ENCODE measurements around the gene STAU1. TPM values are rescaled to one million over a fixed set of nuclear protein-coding genes. Genes with fewer than 3 reads are reported as not detected.
A peak's percentile ranks its signal among the peaks of the same experiment; 100 is the strongest.

Gene STAU1
- total RNA-seq, 1 donor from 2014 or later: 115 TPM

DNA sequence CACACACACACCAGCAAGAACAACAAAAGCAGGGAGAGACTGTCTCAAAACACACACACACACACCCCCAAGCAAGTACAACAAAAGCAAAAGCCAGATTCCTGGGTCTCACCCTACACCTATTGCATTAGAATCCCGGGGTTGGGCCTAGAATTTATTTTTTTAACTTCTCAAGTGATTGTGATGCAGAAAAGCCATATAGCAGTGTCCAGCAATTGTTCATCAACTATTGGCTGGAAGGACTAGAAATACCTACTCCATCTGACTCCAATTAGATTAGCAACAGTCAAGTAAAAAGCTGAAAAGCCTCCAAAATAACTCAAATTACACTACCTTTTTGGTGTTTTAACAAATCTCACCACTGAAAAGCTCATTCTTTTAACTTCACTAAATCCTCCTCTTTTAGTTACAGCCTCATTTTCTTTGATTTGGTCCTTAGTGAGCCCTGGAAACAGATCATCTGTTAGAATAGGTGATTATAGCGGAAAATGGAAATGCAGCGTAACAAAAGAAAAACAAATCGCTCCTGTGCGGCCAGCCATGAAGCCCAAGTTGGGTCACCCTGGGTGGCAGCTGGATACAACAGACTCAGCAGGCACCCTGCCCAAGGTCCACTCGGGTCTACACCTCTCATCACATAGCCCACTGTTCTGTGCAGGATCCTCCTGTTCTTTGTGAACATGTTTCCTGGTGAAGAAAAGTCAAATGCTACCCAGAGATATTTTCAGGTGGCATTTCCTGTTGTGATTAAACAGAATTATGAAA, 38.7 kb downstream of the STAU1 start:
- DNase-seq (ENCODE audit: low spot score): no peak
- peak overlapping the region; percentile 50 for H3K27ac Mint-ChIP-seq (ENCODE audit: unreplicated experiment)
- no peaks in the 10 kb centered on the region for H3K9me3 Mint-ChIP-seq (ENCODE audit: unreplicated experiment)
- TF ChIP-seq, protein P1, sequence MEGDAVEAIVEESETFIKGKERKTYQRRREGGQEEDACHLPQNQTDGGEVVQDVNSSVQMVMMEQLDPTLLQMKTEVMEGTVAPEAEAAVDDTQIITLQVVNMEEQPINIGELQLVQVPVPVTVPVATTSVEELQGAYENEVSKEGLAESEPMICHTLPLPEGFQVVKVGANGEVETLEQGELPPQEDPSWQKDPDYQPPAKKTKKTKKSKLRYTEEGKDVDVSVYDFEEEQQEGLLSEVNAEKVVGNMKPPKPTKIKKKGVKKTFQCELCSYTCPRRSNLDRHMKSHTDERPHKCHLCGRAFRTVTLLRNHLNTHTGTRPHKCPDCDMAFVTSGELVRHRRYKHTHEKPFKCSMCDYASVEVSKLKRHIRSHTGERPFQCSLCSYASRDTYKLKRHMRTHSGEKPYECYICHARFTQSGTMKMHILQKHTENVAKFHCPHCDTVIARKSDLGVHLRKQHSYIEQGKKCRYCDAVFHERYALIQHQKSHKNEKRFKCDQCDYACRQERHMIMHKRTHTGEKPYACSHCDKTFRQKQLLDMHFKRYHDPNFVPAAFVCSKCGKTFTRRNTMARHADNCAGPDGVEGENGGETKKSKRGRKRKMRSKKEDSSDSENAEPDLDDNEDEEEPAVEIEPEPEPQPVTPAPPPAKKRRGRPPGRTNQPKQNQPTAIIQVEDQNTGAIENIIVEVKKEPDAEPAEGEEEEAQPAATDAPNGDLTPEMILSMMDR (IDR thresholded peaks at IDR 0.05; ENCODE audit: unreplicated experiment): no peak
- H3K36me3 Mint-ChIP-seq (ENCODE audit: low read depth, unreplicated experiment): peaks cover 24% of the 10 kb centered on the region
- H3K4me3 Mint-ChIP-seq (ENCODE audit: unreplicated experiment): peak overlapping the region; percentile 56
- peaks cover 2% of the 10 kb centered on the region for H3K27me3 Mint-ChIP-seq (ENCODE audit: unreplicated experiment)
- no peaks in the 10 kb centered on the region for H3K4me1 Mint-ChIP-seq (ENCODE audit: unreplicated experiment)

DNA sequence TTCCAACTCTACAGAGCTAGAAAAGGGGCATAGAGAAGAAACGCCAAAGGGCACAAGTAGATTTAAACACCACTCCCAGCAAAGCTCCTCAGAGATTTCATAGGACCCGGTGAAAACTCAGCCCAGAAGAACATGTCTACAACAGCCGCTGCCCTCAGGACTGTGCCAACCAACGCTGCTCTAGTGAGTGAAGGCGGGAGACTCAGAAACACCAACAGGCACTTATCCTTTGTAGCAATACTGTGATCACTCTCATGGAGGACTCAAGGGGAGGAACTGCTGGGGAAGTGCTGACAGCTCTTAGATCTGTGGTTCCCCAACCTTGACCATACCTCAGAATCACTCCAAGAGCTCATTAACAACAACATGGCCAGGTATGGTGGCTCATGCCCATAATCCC, 39.5 kb downstream of the STAU1 start:
- DNase-seq (ENCODE audit: low spot score): no peak
- H3K27me3 Mint-ChIP-seq (ENCODE audit: unreplicated experiment): peaks cover 2% of the 10 kb centered on the region
- H3K4me1 Mint-ChIP-seq (ENCODE audit: unreplicated experiment): no peaks in the 10 kb centered on the region
- H3K27ac Mint-ChIP-seq (ENCODE audit: unreplicated experiment): no peak overlapping the region
- no peaks in the 10 kb centered on the region for H3K9me3 Mint-ChIP-seq (ENCODE audit: unreplicated experiment)
- H3K4me3 Mint-ChIP-seq (ENCODE audit: unreplicated experiment): no peak overlapping the region
- H3K36me3 Mint-ChIP-seq (ENCODE audit: low read depth, unreplicated experiment): peaks cover 32% of the 10 kb centered on the region
- TF ChIP-seq, protein P1 (IDR thresholded peaks at IDR 0.05; ENCODE audit: unreplicated experiment): no peak

DNA sequence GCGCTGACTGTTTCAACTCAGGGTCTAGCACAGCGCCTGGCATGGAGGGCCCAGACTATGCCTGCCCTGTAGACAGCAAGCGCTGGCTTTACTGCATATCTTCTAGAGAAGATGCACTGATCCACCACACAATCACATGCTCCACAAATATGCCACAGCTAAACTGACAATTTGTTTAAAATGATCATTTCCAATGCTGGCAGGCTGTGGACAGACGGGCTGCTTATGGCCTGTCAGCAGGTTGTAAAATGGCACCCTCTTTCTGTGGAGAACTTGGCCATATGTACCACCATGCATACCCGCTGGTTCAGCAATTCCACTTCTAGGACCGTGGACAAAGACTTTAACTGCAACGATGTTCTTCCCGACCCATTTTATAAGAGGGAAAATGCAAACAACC, 40.8 kb downstream of the STAU1 start:
- Mint-ChIP-seq H3K27me3 (ENCODE audit: unreplicated experiment) (peaks cover 2% of the 10 kb centered on the region), H3K9me3 (ENCODE audit: unreplicated experiment) (no peaks in the 10 kb centered on the region), H3K4me1 (ENCODE audit: unreplicated experiment) (no peaks in the 10 kb centered on the region), H3K36me3 (ENCODE audit: low read depth, unreplicated experiment) (peaks cover 40% of the 10 kb centered on the region), H3K4me3 (ENCODE audit: unreplicated experiment) (peak overlapping the region; percentile 33), H3K27ac (ENCODE audit: unreplicated experiment) (no peak overlapping the region)
- TF ChIP-seq, protein P1 (IDR thresholded peaks at IDR 0.05; ENCODE audit: unreplicated experiment): no peak
- DNase-seq (ENCODE audit: low spot score): no peak

DNA sequence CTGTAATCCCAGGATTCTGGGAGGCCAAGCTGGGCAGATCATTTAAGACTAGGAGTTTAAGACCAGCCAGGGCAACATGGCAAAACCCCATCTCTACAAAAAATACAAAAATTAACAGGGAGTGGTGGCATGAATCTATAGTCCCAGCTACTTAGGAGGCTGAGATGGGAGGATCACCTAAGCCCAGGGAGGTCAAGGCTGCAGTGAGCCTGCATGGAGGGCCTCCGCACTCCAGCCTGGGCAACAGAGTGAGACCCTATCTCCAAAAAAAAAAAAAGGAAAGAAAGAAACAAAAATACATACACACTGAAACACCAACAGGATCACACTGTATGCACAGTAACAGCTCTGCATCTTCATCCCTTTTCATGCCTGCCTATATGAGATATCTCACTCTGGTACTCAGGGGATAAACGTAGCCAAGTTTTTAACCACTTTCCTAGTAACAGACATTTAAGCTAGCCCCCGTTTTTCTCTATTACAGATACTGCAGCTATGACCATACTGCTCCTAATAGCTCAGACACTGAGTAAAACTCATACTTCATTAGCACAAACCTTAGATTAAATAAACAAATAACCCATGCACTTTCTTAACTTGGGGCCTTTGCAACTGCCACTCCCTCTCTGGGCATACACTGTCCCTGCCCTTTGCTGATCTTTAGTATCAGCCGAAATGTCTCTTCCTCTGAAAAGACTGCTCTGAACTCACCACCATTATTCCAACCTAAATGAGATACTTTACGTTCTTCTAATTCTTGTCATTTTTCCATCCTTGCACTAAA, 41.5 kb downstream of the STAU1 start:
- H3K36me3 Mint-ChIP-seq (ENCODE audit: low read depth, unreplicated experiment): peaks cover 40% of the 10 kb centered on the region
- TF ChIP-seq, protein P1 (IDR thresholded peaks at IDR 0.05; ENCODE audit: unreplicated experiment): no peak
- no peaks in the 10 kb centered on the region for H3K9me3 Mint-ChIP-seq (ENCODE audit: unreplicated experiment)
- no peak overlapping the region for H3K27ac Mint-ChIP-seq (ENCODE audit: unreplicated experiment)
- peak overlapping the region; percentile 33 for H3K4me3 Mint-ChIP-seq (ENCODE audit: unreplicated experiment)
- DNase-seq (ENCODE audit: low spot score): no peak
- H3K27me3 Mint-ChIP-seq (ENCODE audit: unreplicated experiment): peaks cover 2% of the 10 kb centered on the region
- no peaks in the 10 kb centered on the region for H3K4me1 Mint-ChIP-seq (ENCODE audit: unreplicated experiment)

DNA sequence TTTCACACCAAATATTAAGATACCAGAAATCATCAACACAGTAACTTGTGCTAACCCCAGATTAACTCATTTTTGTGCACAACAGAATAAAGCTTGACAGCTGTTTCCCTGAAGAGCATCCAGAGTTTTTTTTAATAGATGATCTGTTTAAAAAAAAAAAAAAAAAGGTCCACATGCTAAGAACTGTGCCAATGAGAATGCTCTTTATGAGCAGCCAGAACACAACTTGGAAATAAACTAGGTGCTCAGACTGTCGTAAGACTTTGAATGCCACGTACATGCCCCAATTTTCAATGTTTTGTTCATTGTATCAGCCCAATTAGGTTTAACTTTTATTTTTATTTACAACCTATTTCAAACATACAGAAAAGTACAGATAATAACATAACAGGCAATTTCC, 47.3 kb downstream of the STAU1 start:
- peaks cover 21% of the 10 kb centered on the region for H3K36me3 Mint-ChIP-seq (ENCODE audit: low read depth, unreplicated experiment)
- H3K4me1 Mint-ChIP-seq (ENCODE audit: unreplicated experiment): no peaks in the 10 kb centered on the region
- no peak for DNase-seq (ENCODE audit: low spot score)
- H3K9me3 Mint-ChIP-seq (ENCODE audit: unreplicated experiment): no peaks in the 10 kb centered on the region
- TF ChIP-seq, protein P1 (IDR thresholded peaks at IDR 0.05; ENCODE audit: unreplicated experiment): no peak
- H3K27me3 Mint-ChIP-seq (ENCODE audit: unreplicated experiment): no peaks in the 10 kb centered on the region
- H3K27ac Mint-ChIP-seq (ENCODE audit: unreplicated experiment): no peak overlapping the region
- H3K4me3 Mint-ChIP-seq (ENCODE audit: unreplicated experiment): no peak overlapping the region
